ENCODE measurements around the gene PARP11.

GRCh38 chr12:3911409-3911808 lies 38.2 kb upstream of the PARP11 start:
- no peak for TF ChIP-seq CTCF (IDR thresholded peaks at IDR 0.05; ENCODE audit: insufficient read depth, low read depth, low read length)
- TF ChIP-seq EZH2 (IDR thresholded peaks at IDR 0.05; ENCODE audit: insufficient read depth, low read length) = no peak
